SK-N-MC (cell line): ENCODE measurements around the gene ALDH1L1.

Source experiments
- EZH2 ChIP-seq: fragments of 200-600 bp; sonication (generic); IDR thresholded peaks from one replicate; pipeline ENCODE4 v1.6.1; 2017; ENCODE audit warnings: antibody characterized with exemption
- FOXP2 ChIP-seq: optimal IDR thresholded peaks from 2 replicates; pipeline ENCODE3; 2011; ENCODE audit warnings: mild to moderate bottlenecking, moderate library complexity; ENCODE audit not compliant: insufficient read depth; ENCODE audit errors: extremely low read length, control extremely low read depth
- POLR2AphosphoS5 ChIP-seq: IDR thresholded peaks from 2 replicates; pipeline ENCODE4 v1.6.1; 2012; ENCODE audit warnings: mild to moderate bottlenecking, low read depth, low read length, borderline replicate concordance

- TF ChIP-seq POLR2AphosphoS5 (no peak), EZH2 (no peak), FOXP2 (no peak)
These were observed 62.6 kb downstream of the ALDH1L1 start for GRCh38 chr3:126117786-126118185.
